Measurements from ENCODE around the gene PPP1R15B. TPM values are rescaled to one million over a fixed set of nuclear protein-coding genes. Genes with fewer than 3 reads are reported as not detected.

The PPP1R15B gene
- total RNA-seq, 1 donor from 2014 or later: 42.4 TPM

DNA sequence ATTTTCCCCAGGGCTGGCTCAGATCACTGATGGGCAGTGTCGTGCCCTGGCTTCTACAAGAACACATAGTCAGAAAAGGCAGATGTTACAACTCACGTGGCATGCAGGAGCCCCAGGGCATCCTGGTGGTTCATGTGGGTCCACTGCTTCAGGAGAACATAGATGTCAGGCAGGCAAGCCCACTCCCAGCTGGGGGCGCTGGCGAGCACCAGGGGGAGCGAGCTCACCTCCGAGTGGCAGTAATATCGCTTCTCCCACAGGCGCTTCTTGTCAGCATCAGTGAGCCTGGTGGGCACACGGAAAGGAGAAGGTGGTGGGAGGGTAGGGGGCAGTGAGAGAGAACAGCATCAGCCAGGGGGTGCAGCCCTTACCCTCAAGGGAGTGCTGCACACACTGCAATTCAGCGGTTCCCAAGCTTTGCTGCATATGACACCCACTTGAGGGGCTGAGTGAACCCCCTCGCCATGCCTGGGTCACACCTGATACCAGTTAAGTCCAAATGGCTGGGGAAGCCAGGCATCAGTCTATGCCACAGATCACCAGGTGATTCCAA lies 34.3 kb upstream of the PPP1R15B start:
- no peak for FAIRE-seq
- DNase-seq (ENCODE audit: low spot score in 2 of 2): no peak

DNA sequence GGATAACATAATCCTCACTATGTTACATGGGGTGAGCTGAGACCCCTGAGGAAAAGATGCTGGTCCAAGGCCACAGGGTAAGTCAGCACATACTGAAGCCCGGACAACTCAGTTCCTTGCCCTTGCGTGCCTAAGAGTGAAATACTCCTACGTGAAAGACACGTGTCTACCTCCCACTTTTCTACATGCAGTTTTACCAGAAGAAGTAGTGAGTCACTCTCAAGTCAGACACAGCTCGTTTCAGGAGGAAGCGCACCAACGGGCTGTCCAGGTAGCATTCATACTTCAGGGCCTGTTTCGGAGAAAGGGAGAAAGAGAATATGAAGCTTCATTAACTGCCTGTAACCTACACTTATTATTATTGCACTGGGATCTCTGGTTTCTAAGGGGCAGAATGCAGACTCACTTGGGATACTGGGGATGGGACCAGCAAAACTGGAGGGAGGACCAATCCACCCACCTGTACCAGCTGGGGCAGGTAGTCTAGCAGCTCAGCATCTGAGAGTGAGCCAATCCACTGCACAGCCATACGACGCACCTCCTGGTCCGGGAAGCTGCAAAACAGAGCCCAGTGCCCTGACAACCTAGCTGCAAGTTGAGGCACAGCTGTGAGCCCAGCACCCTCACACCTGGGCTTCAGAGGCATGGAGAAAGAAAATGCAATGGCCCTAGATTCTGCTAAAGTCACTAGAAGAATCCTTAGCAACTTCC lies 32.4 kb upstream of the PPP1R15B start:
- FAIRE-seq: no peak
- DNase-seq (ENCODE audit: low spot score in 2 of 2): no peak

DNA sequence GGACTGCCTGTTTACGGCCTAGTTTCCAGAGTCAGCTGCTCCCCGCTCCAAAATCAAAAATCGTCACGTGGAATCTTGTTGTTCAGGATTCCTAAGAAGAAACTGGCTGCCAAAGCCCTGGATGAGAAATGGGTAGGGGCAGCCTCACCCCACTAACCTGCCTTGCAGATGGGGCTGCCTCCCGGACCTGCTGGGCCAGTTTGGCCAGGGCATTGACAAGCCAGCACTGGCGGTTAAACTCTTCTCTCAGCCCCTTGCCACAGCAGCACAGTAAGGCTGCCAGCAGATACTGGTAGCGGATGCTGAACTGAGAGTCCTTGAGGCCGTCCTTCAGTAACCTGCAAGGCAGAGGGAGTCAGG lies 31.6 kb upstream of the PPP1R15B start:
- FAIRE-seq (no peak), DNase-seq (ENCODE audit: low spot score in 2 of 2) (no peak)

DNA sequence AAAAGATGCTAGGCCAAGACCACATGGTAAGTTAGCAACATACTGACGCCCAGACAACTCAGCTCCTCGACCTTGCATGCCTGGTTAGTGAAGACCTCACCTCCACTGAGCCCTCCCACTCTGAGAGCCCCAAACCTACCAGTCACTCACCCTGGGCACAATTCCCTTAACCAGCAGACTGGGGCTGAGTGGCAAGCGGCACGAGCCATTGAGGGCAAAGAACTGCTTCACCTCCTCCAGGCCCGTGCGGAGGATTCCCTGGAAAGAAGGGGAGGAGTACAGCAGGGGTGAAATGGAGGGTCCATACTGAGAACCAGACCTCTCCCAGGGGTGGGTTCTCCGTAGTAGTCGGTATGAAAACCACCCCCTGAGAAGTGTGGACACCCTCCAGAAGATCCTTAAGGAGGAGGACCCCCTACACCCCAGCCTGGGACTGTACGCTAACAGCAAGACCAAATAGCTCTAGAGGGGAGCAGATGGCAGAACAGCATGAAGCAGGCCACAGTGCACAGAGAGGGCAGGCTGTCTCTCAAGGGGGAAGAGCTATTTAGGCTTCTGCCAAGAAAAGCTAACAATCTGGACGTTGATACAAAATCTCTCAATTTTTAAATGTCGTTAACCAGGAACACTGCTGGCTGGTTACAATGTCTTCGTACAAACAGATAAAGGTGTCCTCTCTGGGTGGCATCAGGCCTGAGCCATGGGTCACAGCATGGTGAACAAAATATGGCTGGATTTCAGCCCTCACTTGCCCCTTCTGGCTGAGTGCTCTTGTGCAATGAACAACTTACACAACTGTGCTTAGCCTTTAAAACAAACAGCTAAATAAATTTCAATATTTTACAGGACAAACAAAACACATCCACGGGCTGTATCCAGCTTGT lies 31.0 kb upstream of the PPP1R15B start:
- FAIRE-seq (no peak), DNase-seq (ENCODE audit: low spot score in 2 of 2) (no peak)

DNA sequence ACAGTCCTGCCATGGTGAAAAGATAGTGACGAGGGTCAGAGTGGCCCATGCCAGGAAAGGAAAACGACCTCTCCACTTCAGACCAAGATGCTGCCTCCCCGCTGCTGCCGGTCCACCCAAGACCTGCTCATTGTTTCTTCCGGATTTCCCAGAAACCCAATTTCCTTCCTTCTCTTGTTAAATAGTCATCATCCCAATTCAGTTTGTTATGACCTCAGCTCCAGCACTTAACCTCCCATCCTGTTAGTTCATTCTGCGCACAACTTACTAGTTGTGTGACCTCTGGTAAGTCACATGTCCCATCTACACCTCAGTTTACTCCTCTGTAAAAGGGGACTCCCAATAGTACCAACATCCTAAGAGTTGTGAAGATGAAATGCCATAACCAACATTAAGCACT lies 29.9 kb upstream of the PPP1R15B start:
- no peak for FAIRE-seq
- DNase-seq (ENCODE audit: low spot score in 2 of 2): no peak

DNA sequence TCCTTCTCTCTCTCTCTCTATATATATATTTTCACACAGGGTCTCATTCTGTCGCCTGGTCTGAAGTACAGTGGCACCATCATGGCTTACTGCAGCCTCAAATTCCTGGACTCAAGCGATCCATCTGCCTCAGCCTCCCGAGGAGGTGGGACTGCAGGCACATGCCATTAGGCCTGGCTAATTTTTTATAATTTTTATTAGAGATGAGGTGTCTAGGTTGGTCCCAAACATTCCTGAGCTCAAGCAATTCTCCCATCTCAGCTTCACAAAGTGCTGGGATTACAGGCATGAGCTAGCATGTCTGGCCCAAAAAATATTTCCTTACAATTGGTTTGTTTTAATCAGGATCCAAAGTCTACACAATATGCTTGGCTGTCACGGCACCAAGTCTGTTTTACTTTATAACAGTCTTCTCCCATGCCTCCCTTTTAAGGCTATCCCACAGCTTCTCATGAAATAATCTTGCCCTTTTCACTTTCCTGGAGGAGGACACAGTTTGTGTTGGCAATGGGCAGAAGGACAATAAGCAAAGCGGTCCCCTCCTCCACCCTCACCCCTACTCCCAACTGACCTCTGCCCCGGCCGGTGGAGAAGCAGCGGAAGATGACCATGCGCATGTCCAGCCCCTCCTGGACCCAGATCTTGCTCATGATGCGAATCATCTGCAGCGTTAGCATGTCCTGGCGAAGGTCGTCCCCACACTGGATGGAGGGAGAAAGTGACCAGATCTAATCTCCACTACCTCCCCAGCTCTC lies 28.2 kb upstream of the PPP1R15B start:
- DNase-seq (ENCODE audit: low spot score in 2 of 2) (no peak), FAIRE-seq (no peak)

DNA sequence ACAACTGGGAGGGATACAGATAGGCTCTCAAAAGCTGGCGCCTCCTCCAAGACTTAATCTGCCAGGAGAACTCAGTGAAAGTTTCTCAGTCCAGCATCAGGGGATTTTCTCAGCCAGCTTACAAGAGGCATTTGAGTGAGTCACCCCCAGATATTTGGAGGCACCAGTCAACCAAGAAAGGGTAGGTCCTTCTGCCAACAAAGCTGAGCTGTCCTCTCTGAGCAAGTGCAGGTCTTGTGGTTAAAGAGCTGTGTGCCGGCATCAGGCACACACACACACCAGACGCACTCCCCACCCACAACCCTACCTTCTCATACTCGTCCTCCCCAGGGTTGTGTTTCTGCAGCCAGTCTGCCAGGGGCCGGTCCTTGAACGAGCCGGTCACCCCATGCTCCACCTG lies 27.0 kb upstream of the PPP1R15B start:
- DNase-seq (ENCODE audit: low spot score in 2 of 2) (no peak), FAIRE-seq (no peak)

DNA sequence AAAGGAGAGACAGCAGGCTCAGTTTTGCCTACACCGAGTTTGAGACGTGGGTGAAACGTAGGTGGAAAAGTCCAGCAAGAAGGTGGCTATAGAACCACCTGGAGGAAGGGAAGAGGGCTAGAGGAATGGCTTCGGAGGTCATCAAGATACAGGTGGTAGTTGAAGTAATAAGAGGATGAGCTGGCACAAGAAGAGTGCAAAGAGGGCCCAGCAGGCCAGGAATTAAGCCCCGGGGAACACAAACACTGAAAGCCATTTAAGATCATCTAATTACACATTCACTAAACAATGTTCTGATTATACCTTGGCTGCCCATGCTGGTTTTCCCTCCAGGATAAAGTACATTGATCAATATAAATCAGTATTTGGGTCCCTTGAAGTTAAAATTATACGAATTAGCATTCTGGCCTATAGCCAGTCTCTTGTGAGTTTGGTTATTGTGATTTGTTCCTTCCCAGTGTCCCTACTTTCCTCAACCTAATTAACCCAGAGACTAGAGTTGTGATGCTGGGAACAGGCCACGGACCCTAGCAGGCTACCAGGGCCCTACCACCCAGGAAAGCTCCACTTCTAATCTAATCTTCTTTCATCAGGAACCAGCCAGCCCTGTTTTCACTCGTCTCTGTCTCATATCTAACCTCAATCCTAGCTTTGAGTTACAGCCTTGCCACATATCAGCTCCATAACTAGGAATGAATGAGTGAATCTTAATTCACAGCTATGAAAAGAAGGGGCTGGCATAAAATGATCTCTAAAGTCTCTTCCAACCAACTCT lies 26.4 kb upstream of the PPP1R15B start:
- FAIRE-seq: no peak
- no peak for DNase-seq (ENCODE audit: low spot score in 2 of 2)

DNA sequence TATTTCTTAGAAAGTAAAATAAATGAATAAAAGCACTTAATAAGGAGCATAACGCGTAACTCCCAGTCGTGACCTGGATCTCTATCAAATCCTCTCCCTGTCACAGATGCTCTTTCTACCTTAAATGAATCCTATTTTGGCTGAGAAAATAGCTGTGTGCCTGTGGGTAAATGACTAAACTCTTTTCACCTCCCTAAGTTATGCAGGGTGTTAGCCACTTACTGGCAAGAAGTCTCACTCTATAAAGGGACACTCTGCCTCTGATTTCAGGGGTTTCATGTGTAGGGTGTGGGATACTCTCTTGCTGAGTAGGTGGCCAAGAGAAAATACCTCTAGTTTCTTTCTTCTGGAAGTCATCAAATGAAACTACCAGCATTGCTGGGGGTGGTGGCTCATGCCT lies 24.3 kb upstream of the PPP1R15B start:
- DNase-seq (ENCODE audit: low spot score in 2 of 2) (no peak), FAIRE-seq (no peak)

DNA sequence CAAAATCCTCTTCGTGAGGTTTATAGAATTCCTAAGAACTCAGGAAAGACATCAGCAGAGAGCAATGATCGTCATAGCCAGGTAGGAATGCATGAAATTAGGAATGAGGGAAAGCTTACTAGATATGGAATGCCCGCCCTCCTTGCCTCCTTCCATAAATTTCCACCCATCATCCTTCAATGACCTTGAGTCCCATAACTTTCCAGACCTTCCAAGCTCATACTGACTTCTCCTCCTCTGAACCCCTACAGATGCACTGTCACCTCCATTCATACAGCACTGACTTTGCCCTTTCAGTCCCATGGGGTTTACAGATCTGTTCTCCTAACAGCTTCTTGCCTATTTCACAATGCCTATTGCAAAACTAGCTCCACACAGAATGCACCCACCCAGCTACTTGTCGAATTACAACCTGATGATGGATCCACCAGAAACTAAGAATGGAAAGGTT lies 23.8 kb upstream of the PPP1R15B start:
- no peak for FAIRE-seq
- DNase-seq (ENCODE audit: low spot score in 2 of 2): no peak

DNA sequence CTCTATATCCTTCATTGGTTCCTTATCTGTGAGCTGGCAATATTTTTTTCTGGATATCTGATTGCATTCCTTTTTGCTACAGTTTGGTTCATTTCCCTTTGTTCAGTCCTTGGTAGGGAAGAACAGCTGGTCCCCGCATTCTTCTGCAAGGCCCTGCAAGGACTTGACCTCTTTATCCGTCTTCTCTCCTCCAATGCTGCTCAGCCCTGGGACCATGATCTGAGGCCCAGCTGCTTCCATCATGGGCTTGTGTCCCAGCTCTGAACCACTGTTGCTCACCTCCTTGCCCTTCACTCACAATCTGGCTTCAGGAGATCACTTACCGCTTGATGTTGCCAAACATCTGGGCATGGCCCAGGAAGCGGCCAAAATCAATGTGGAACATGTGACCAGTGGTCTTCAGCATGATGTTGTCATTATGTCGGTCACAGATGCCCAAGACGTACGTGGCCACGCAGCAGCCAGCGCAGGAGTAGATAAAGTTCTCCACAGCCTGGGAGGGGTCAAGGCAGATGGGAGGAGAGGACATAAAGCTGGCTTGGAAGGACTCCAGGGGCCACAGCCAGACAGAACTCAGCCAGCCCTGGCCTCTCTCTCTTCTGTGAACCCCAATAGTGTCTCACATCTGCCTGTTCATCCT lies 22.6 kb upstream of the PPP1R15B start:
- no peak for FAIRE-seq
- DNase-seq (ENCODE audit: low spot score in 2 of 2): no peak

DNA sequence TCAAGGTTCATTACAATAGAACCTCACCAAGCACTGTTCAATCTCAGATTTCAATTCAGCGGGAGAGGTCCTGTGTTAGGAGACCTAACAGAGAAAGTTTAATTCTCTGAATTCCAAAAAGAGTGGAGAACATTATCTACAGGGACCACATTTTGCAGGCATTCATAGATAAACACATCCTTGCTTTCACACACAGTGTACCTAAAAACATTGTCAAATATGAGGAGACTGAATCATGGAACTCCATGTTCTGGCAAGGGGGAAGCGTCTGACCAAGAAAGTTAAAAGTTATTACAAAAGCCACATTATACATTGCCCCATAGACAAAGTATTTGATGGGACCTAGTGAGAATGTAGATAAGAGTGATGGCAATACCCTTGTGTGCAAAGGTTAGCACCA lies 21.1 kb upstream of the PPP1R15B start:
- FAIRE-seq: no peak

DNA sequence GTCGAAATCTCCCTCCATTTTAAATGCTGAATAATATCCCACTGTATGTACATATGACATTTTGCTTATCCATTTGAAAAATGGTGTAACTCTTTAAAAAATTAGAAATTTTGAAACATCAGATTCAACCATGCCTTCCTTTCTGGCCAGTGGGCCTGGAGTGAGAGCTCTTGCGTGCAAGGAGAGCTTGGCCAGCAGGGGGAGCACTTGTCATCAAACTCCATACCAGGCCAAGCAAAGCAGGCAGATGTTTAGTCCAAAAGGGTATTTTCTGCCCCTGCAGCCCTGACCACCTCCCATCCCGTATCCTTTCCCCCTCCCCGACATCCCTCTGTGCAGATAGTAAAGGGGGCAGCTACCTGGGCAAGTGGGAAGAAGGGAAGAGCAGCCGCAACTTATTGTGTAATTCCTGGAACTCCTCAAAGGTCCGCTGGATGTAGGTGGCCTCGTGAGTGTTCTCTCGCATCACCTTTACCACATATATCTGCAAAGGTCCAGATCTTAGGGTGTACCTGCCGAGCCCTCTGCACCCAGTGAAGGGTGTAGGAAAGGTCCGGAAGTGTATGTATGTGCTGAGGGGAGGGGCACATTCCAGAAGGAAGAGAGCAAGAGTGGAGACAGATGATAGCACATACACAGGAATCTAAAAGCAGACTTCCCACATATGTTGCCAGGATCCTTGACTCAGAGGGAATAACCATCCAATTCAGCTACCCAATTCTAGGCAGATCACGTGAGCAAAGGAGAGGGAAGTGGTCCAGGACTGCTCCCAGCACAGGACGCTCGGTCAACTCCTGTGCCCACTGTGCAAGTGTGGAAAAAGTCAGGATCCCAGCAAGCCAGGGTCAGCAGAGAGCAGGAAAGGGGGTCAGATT lies 19.9 kb upstream of the PPP1R15B start:
- DNase-seq (ENCODE audit: low spot score in 2 of 2): peak; percentile 49 to 77
- FAIRE-seq: no peak

More for the DNA sequence above, 21.1 kb upstream of the PPP1R15B start:
- no peak for DNase-seq (ENCODE audit: low spot score in 2 of 2)

DNA sequence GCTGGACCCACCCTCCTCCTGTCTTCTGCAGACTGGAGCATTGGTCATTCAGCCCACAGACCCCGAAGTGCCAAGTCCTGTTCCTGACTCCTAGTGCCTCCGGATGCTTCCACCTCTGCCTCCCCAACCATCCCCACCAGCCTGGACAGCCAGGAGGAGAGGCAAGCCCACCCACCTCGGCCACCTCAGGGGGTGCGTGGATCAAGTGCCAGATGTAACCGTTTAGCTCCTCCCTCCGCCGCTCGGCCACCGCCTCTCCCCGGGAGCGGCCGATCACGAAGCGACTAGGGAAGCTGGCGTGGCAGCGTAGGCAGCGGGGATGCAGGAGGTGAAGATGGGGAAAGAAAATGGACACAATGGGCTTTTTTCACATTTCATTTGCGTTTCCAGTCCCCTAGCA lies 18.1 kb upstream of the PPP1R15B start:
- FAIRE-seq: no peak
- no peak for DNase-seq (ENCODE audit: low spot score in 2 of 2)

DNA sequence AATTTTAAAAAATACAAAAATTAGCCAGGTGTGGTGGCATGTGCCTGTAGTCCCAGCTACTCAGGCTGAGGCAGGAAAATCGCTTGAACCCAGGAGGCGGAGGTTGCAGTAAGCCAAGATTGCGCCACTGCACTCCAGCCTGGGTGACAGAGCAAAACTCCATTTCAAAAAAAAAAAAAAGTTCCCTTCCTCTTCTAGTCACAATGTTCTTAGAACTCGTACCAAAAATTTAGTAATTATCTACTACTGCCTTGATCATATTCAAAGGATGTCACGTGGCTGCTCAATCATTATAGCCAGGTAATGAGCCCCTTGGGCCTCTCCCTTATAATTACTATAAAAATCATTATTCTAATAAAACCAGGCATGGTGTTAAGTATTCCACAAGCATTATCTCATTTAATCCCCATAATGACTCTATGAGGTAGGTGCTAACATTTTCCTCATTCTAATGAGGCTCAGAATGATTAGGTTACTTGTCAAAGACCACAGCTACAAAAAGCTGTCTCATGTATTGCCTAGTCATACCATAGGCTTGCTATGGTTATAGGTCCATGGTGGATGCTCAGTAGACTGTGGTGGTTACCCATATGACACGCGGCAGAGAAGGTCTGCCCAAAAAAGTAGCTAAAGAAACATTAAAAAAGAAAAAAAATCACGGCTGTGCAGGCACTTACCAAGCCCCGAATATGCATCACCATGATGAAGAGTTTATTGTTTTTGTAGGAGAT lies 15.5 kb upstream of the PPP1R15B start:
- FAIRE-seq: no peak
- DNase-seq (ENCODE audit: low spot score in 2 of 2): no peak

DNA sequence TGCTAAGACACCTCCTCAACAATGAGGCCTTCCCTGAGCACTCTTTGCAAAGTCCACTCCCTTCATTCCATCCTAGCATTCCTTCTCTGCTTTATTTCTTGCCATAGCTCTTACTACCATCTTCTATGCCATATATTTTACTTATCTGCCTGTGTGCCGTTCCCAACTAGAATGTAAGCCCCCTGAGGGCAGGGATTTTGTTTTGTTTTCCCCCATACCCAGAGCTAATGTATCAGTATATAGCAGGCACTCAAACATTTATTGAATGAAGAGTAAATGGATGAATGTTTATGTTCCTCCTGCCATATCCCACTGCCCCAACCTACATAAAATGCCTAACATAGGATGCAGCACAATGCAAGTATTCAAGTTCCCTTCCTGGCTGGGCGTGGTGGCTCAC lies 14.9 kb upstream of the PPP1R15B start:
- FAIRE-seq: no peak
- DNase-seq (ENCODE audit: low spot score in 2 of 2): no peak

DNA sequence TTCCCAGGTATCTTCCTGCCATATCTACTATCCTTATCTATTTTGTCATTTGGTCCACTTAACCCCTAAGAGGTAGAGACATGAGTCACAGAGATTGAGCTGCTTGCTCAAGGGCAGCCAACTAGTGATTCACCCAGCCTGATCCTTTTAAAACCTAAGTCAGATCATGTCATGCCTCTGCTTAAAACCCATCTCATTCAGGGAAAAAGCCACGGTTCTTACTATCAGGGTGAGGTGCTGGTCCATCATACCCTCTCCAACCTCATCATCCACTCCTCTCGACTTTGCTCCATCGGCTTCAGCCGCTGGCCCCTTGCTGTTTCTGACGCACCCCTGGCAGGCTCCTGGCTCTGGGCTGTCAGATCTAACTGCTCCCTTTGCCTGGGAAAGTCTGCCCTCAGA lies 14.4 kb upstream of the PPP1R15B start:
- no peak for DNase-seq (ENCODE audit: low spot score in 2 of 2)
- no peak for FAIRE-seq

DNA sequence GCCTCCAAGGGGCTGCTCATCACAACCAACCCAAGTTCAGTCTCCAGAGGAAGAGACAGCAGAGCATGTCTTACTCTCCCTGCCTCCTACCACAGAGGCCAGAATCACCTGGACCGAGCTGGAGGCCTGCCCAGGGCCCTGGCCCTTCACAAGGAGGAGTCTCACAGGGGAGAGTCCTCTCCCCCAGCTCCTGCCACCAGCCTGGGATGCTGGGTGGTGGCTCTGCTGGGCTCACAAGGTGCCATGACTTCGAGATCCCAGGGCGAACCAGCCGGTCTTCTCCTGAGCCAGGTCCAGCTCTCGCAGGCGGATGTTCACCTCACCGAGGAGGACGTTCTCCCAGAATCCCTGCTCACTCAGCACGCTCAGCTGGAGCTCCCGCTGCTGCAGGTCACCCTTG lies 13.0 kb upstream of the PPP1R15B start:
- DNase-seq (ENCODE audit: low spot score in 2 of 2) (no peak), FAIRE-seq (no peak)

Data from frontal cortex (tissue), 4 donors.